Activated CD4-positive, alpha-beta T cell treated with anti-CD3 and anti-CD28 coated beads for 36 hours (primary cell): Measurements from ENCODE around the gene MSANTD1. TPM values are rescaled to one million over a fixed set of nuclear protein-coding genes. Genes with fewer than 3 reads are reported as not detected.

Source experiments
- ATAC-seq: fragments of 200-7000 bp; cut with Tn5 transposase; one replicate; pipeline ENCODE4 v1.10.0; 2021; ENCODE audit warnings: mild to moderate bottlenecking, moderate library complexity
- CTCF ChIA-PET: fragments of 350-600 bp; sonication (Branson Sonifier 250); formaldehyde crosslinking; loops from one replicate; lab custom pipeline; 2021; ENCODE audit warnings: antibody characterized with exemption; lab: Charles Lee
- POLR2A ChIA-PET: fragments of 350-600 bp; sonication (Branson Sonifier 250); formaldehyde crosslinking; loops from one replicate; lab custom pipeline; 2021; ENCODE audit warnings: antibody characterized with exemption, inconsistent platforms; lab: Charles Lee
- DNase-seq: peaks from one replicate; pipeline ENCODE4 v3.0.0-alpha.2; 2020
- H3K27ac Mint-ChIP-seq: one replicate; pipeline ENCODE4 v1.8.0; 2021; ENCODE audit warnings: mixed read lengths
- H3K27me3 Mint-ChIP-seq: one replicate; pipeline ENCODE4 v1.8.0; 2021; ENCODE audit warnings: mixed read lengths
- H3K36me3 Mint-ChIP-seq: one replicate; pipeline ENCODE4 v1.8.0; 2021; ENCODE audit warnings: low read depth, mixed read lengths
- H3K4me1 Mint-ChIP-seq: one replicate; pipeline ENCODE4 v1.8.0; 2021; ENCODE audit warnings: mixed read lengths
- H3K4me3 Mint-ChIP-seq: one replicate; pipeline ENCODE4 v1.8.0; 2021; ENCODE audit warnings: mild to moderate bottlenecking, moderate library complexity, mixed read lengths
- H3K9me3 Mint-ChIP-seq: one replicate; pipeline ENCODE4 v1.8.0; 2021; ENCODE audit warnings: low read depth, mixed read lengths
- intact Hi-C, 2 experiments: fragments of 100-400 bp; cut with DNase I in 1 of 2; cut with micrococcal nuclease in 1 of 2; formaldehyde crosslinking; loops; one replicate each; pipeline versions ENCODE4 v1.14.2 to v1.15.1; 2022 to 2024; cut with DNase I, micrococcal nuclease
- total RNA-seq, 2 experiments: library from RNA; stranded (reverse); gene quantifications; one replicate each; pipeline ENCODE4 v1.2.3, GENCODE V29; 2021

MSANTD1 gene
- total RNA-seq, 2 experiments from 2014 or later, result 0.46 to 0.69 TPM

GRCh38 chr4:3217771-3218170 lies 31.2 kb upstream of the MSANTD1 start:
- peaks cover 42% of the 10 kb centered on the region for H3K36me3 Mint-ChIP-seq
- intact Hi-C loops, result no loop called here
- ChIA-PET POLR2A (no interaction called here), CTCF (no interaction called here)
- H3K4me1 Mint-ChIP-seq, result no peaks in the 10 kb centered on the region
- H3K27ac Mint-ChIP-seq, result no peak overlapping the region
- DNase-seq (no peak), ATAC-seq (no peak)
- H3K4me3 Mint-ChIP-seq, result no peak overlapping the region
- H3K27me3 Mint-ChIP-seq, result no peaks in the 10 kb centered on the region
- no peaks in the 10 kb centered on the region for H3K9me3 Mint-ChIP-seq

- POLR2A ChIA-PET, result no interaction called here
- no peaks in the 10 kb centered on the region for H3K9me3 Mint-ChIP-seq
- H3K27ac Mint-ChIP-seq, result no peak overlapping the region
- no peak overlapping the region for H3K4me3 Mint-ChIP-seq
- ATAC-seq, result no peak
- no peaks in the 10 kb centered on the region for H3K27me3 Mint-ChIP-seq
- H3K4me1 Mint-ChIP-seq, result no peaks in the 10 kb centered on the region
- intact Hi-C loops, result no loop called here
- H3K36me3 Mint-ChIP-seq, result peaks cover 42% of the 10 kb centered on the region
- CTCF ChIA-PET, result interaction anchor here (0.7 to 1.0 kb wide), 3 partner anchors 11 to 206 kb away, joined by 3 to 4 read pairs (median 3); no protein-coding TSS in a partner anchor
- no peak for DNase-seq
Measured at GRCh38 chr4:3218824-3219760, 29.9 kb upstream of the MSANTD1 start.

- intact Hi-C loops, result no loop called here
- ChIA-PET POLR2A (interaction anchor here (0.6 kb wide), 1 partner anchor 309 kb away, joined by 3 read pairs; no protein-coding TSS in a partner anchor), CTCF (interaction anchor here (0.7 to 1.0 kb wide), 3 partner anchors 12 to 207 kb away, joined by 3 to 4 read pairs (median 3); no protein-coding TSS in a partner anchor)
- no peak overlapping the region for H3K4me3 Mint-ChIP-seq
- peaks cover 42% of the 10 kb centered on the region for H3K36me3 Mint-ChIP-seq
- H3K9me3 Mint-ChIP-seq, result no peaks in the 10 kb centered on the region
- H3K27ac Mint-ChIP-seq, result no peak overlapping the region
- DNase-seq, result no peak
- H3K4me1 Mint-ChIP-seq, result no peaks in the 10 kb centered on the region
- H3K27me3 Mint-ChIP-seq, result no peaks in the 10 kb centered on the region
- ATAC-seq, result no peak
Measured at GRCh38 chr4:3219761-3220475, 29.0 kb upstream of the MSANTD1 start.

GRCh38 chr4:3220476-3221183 lies 28.3 kb upstream of the MSANTD1 start:
- Mint-ChIP-seq H3K9me3 (no peaks in the 10 kb centered on the region), H3K27me3 (no peaks in the 10 kb centered on the region), H3K27ac (no peak overlapping the region), H3K4me1 (no peaks in the 10 kb centered on the region), H3K4me3 (no peak overlapping the region), H3K36me3 (peaks cover 43% of the 10 kb centered on the region)
- CTCF ChIA-PET, result interaction anchor here (0.8 kb wide), 1 partner anchor 46 kb away, joined by 3 read pairs; no protein-coding TSS in a partner anchor
- intact Hi-C loops, result no loop called here
- POLR2A ChIA-PET, result interaction anchor here (0.6 kb wide), 1 partner anchor 309 kb away, joined by 3 read pairs; no protein-coding TSS in a partner anchor
- ATAC-seq (no peak), DNase-seq (no peak)

GRCh38 chr4:3221184-3221494 lies 27.8 kb upstream of the MSANTD1 start:
- no peaks in the 10 kb centered on the region for H3K9me3 Mint-ChIP-seq
- no peaks in the 10 kb centered on the region for H3K27me3 Mint-ChIP-seq
- no peak overlapping the region for H3K27ac Mint-ChIP-seq
- no peak for ATAC-seq
- H3K4me1 Mint-ChIP-seq, result no peaks in the 10 kb centered on the region
- peaks cover 40% of the 10 kb centered on the region for H3K36me3 Mint-ChIP-seq
- POLR2A ChIA-PET, result no interaction called here
- CTCF ChIA-PET, result interaction anchor here (1.0 kb wide), 1 partner anchor 10 kb away, joined by 4 read pairs; no protein-coding TSS in a partner anchor
- no peak for DNase-seq
- intact Hi-C loops, result no loop called here
- no peak overlapping the region for H3K4me3 Mint-ChIP-seq

GRCh38 chr4:3221996-3222395 lies 27.0 kb upstream of the MSANTD1 start:
- ChIA-PET CTCF (interaction anchor here (1.0 kb wide), 1 partner anchor 11 kb away, joined by 4 read pairs; no protein-coding TSS in a partner anchor), POLR2A (no interaction called here)
- Mint-ChIP-seq H3K27ac (no peak overlapping the region), H3K27me3 (no peaks in the 10 kb centered on the region), H3K4me3 (no peak overlapping the region), H3K9me3 (no peaks in the 10 kb centered on the region), H3K4me1 (no peaks in the 10 kb centered on the region), H3K36me3 (peaks cover 39% of the 10 kb centered on the region)
- ATAC-seq (no peak), DNase-seq (no peak)
- intact Hi-C loops, result no loop called here

- no peaks in the 10 kb centered on the region for H3K27me3 Mint-ChIP-seq
- H3K36me3 Mint-ChIP-seq, result peaks cover 36% of the 10 kb centered on the region
- ATAC-seq, result no peak
- CTCF ChIA-PET, result interaction anchor here (0.9 kb wide), 1 partner anchor 12 kb away, joined by 3 read pairs; no protein-coding TSS in a partner anchor
- intact Hi-C loops, result no loop called here
- no peaks in the 10 kb centered on the region for H3K9me3 Mint-ChIP-seq
- H3K4me1 Mint-ChIP-seq, result no peaks in the 10 kb centered on the region
- DNase-seq, result no peak
- no peak overlapping the region for H3K4me3 Mint-ChIP-seq
- H3K27ac Mint-ChIP-seq, result no peak overlapping the region
- POLR2A ChIA-PET, result no interaction called here
Measured at GRCh38 chr4:3223346-3223745, 25.6 kb upstream of the MSANTD1 start.

GRCh38 chr4:3223956-3224748 lies 24.8 kb upstream of the MSANTD1 start:
- intact Hi-C loops, result no loop called here
- H3K27ac Mint-ChIP-seq, result no peak overlapping the region
- ATAC-seq (no peak), DNase-seq (no peak)
- no peak overlapping the region for H3K4me3 Mint-ChIP-seq
- peaks cover 34% of the 10 kb centered on the region for H3K36me3 Mint-ChIP-seq
- POLR2A ChIA-PET, result interaction anchor here (1.1 kb wide), 1 partner anchor 19 kb away, joined by 5 read pairs; no protein-coding TSS in a partner anchor
- CTCF ChIA-PET, result interaction anchor here (0.9 to 1.6 kb wide), 3 partner anchors 9 to 118 kb away, joined by 3 read pairs; no protein-coding TSS in a partner anchor
- H3K9me3 Mint-ChIP-seq, result no peaks in the 10 kb centered on the region
- H3K27me3 Mint-ChIP-seq, result no peaks in the 10 kb centered on the region
- no peaks in the 10 kb centered on the region for H3K4me1 Mint-ChIP-seq

- DNase-seq, result no peak
- H3K27ac Mint-ChIP-seq, result no peak overlapping the region
- H3K27me3 Mint-ChIP-seq, result no peaks in the 10 kb centered on the region
- H3K9me3 Mint-ChIP-seq, result no peaks in the 10 kb centered on the region
- peaks cover 41% of the 10 kb centered on the region for H3K36me3 Mint-ChIP-seq
- no peaks in the 10 kb centered on the region for H3K4me1 Mint-ChIP-seq
- H3K4me3 Mint-ChIP-seq, result no peak overlapping the region
- ChIA-PET CTCF (interaction anchor here (0.9 to 1.6 kb wide), 2 partner anchors 8 to 119 kb away, joined by 3 read pairs; no protein-coding TSS in a partner anchor), POLR2A (interaction anchor here (1.1 kb wide), 1 partner anchor 18 kb away, joined by 5 read pairs; no protein-coding TSS in a partner anchor)
- ATAC-seq, result no peak
- intact Hi-C loops, result no loop called here
Measured at GRCh38 chr4:3225071-3225850, 23.7 kb upstream of the MSANTD1 start.

- H3K36me3 Mint-ChIP-seq, result peaks cover 44% of the 10 kb centered on the region
- ATAC-seq (no peak), DNase-seq (no peak)
- no peaks in the 10 kb centered on the region for H3K4me1 Mint-ChIP-seq
- ChIA-PET CTCF (no interaction called here), POLR2A (no interaction called here)
- H3K4me3 Mint-ChIP-seq, result no peak overlapping the region
- H3K27me3 Mint-ChIP-seq, result no peaks in the 10 kb centered on the region
- H3K27ac Mint-ChIP-seq, result no peak overlapping the region
- intact Hi-C loops, result no loop called here
- H3K9me3 Mint-ChIP-seq, result no peaks in the 10 kb centered on the region
Measured at GRCh38 chr4:3225936-3226335, 23.0 kb upstream of the MSANTD1 start.
